K562 (cell line): ENCODE measurements around the gene FRMD4A. TPM values are rescaled to one million over a fixed set of nuclear protein-coding genes. Genes with fewer than 3 reads are reported as not detected.

Experiments used
- ATAC-seq: fragments of 200-7000 bp; cut with Tn5 transposase; 3 replicates; pipeline ENCODE4 v1.9.1; 2020; ENCODE audit warnings: moderate library complexity
- BruUV-seq: library from RNA; stranded (reverse); fragments of 400-500 nt; replicated peaks from 2 replicates; lab custom pipeline; 2021; lab: Mats Ljungman, UMichigan
- CTCF ChIA-PET: fragments of 300-600 bp; formaldehyde crosslinking; extraction: SDS; loops from one replicate; lab custom pipeline; 2021; ENCODE audit warnings: low intra/inter-chr PET ratio; lab: Yijun Ruan, JAX
- POLR2A ChIA-PET: fragments of 300-600, 350-650 bp; sonication (Branson Sonifier 250); formaldehyde crosslinking; extraction: SDS; loops from one replicate; lab custom pipeline; 2021; ENCODE audit warnings: antibody characterized with exemption, inconsistent platforms; lab: Yijun Ruan, JAX
- DNase-seq, 4 experiments: peaks; one replicate each; pipeline versions ENCODE4 v3.0.0 to v3.0.0-alpha.2; 2011 to 2018; ENCODE audit warnings: low spot score in 3 of 4, mixed read lengths in 3 of 4; ENCODE audit errors: extremely low read depth in 1 of 4
- FAIRE-seq: peaks from 2 replicates; lab custom pipeline; 2011; peaks lifted over from hg19 to GRCh38; lab: Jason Lieb, UNC
- H2AFZ ChIP-seq: 2 replicates; pipeline ENCODE4 v1.6.0; 2011; ENCODE audit warnings: low read depth, low read length, control low read depth, inconsistent platforms
- H3K27ac ChIP-seq: fragments of 200-600 bp; 3 replicates; pipeline ENCODE4 v1.8.0; 2011; ENCODE audit warnings: low read depth, mild to moderate bottlenecking, control low read depth, inconsistent platforms, low read length, moderate library complexity, mixed read lengths; ENCODE audit errors: extremely low read depth
- H3K27me3 ChIP-seq, 2 experiments: fragments of 300-600 bp in 1 of 2; 2 replicates in 1 of 2; 3 replicates in 1 of 2; pipeline versions ENCODE4 v1.6.0 to v1.8.0; 2011; ENCODE audit warnings: inconsistent platforms in 2 of 2, low read length in 2 of 2, mild to moderate bottlenecking in 1 of 2, mixed read lengths in 1 of 2, moderate library complexity in 1 of 2; ENCODE audit not compliant: control insufficient read depth in 2 of 2, insufficient read depth in 2 of 2
- H3K36me3 ChIP-seq: fragments of 300-600 bp; 3 replicates; pipeline ENCODE4 v1.8.0; 2011; ENCODE audit warnings: mild to moderate bottlenecking, low read length, inconsistent platforms; ENCODE audit not compliant: control insufficient read depth, insufficient read depth
- H3K4me1 ChIP-seq, 2 experiments: fragments of 200-600 bp in 1 of 2; replicated peaks in 1 of 2; 2 replicates in 1 of 2; 3 replicates in 1 of 2; pipeline versions ENCODE4 v1.5.1 to v1.8.0; 2011; ENCODE audit warnings: inconsistent platforms in 2 of 2, low read length in 2 of 2, mild to moderate bottlenecking in 1 of 2, mixed read lengths in 1 of 2, moderate library complexity in 1 of 2; ENCODE audit not compliant: control insufficient read depth in 2 of 2, insufficient read depth in 2 of 2
- H3K4me2 ChIP-seq: 2 replicates; pipeline ENCODE4 v1.6.1; 2011; ENCODE audit warnings: low read length, control low read depth, inconsistent platforms, mixed read lengths; ENCODE audit not compliant: insufficient read depth
- H3K4me3 ChIP-seq: fragments of 200-600 bp; sonication (generic), shearing (Covaris generic); 2 replicates; pipeline ENCODE4 v1.5.1; 2016; ENCODE audit warnings: control low read depth, inconsistent platforms
- H3K79me2 ChIP-seq: fragments of 200-600 bp; 3 replicates; pipeline ENCODE4 v1.8.0; 2011; ENCODE audit warnings: low read length, inconsistent platforms; ENCODE audit not compliant: control insufficient read depth, insufficient read depth
- H3K9ac ChIP-seq, 2 experiments: 2 replicates each; pipeline versions ENCODE4 v1.6.0 to v1.6.1; 2011; ENCODE audit warnings: low read depth in 2 of 2, low read length in 2 of 2, control low read depth in 1 of 2, inconsistent platforms in 1 of 2, mild to moderate bottlenecking in 1 of 2, mixed read lengths in 1 of 2; ENCODE audit not compliant: insufficient read depth in 1 of 2
- H3K9me1 ChIP-seq: one replicate; pipeline ENCODE4 v1.6.0; 2011; ENCODE audit warnings: inconsistent platforms, mild to moderate bottlenecking, low read length, moderate library complexity; ENCODE audit not compliant: control insufficient read depth, insufficient read depth
- H3K9me3 ChIP-seq: replicated peaks from 2 replicates; pipeline ENCODE4 v1.5.1; 2011; ENCODE audit warnings: low read depth, low read length, inconsistent platforms; ENCODE audit not compliant: control insufficient read depth, insufficient read depth
- H4K20me1 ChIP-seq: replicated peaks from 2 replicates; pipeline ENCODE4 v1.6.1; 2011; ENCODE audit warnings: low read length, inconsistent platforms, mixed read lengths; ENCODE audit not compliant: control insufficient read depth, insufficient read depth
- FOXJ3 ChIP-seq: sonication (generic); formaldehyde crosslinking; IDR thresholded peaks from 2 replicates; pipeline ENCODE4 v1.4.0; 2020; ENCODE audit warnings: mild to moderate bottlenecking, missing genetic modification reagents
- POLR2G ChIP-seq: fragments of 200-400 bp; formaldehyde crosslinking; IDR thresholded peaks from 2 replicates; pipeline ENCODE4 v1.6.1; 2017; ENCODE audit warnings: low read depth, mild to moderate bottlenecking, antibody characterized with exemption, low read length, moderate library complexity
- ZNF512 ChIP-seq: IDR thresholded peaks from 2 replicates; pipeline ENCODE4 v1.6.1; 2016; ENCODE audit warnings: missing genetic modification characterization, missing compliant biosample characterization
- ZNF780A ChIP-seq: fragments of 250-450 bp; sonication (Bioruptor Pico); IDR thresholded peaks from 2 replicates; pipeline ENCODE4 v1.5.0; 2021; ENCODE audit warnings: mild to moderate bottlenecking
- WGBS: fragments of 100-300 bp; shearing (Covaris generic); methylation state at CpG from one replicate; pipeline ENCODE4 v1.1.6; 2016; ENCODE audit warnings: low coverage, mixed read lengths; ENCODE audit not compliant: insufficient coverage; ENCODE audit errors: missing lambda C conversion rate; 5-methylcytosine and 5-hydroxymethylcytosine counted together
- in situ Hi-C: fragments of 300-500 bp; cut with MboI; formaldehyde crosslinking; loops from 4 replicates; pipeline ENCODE4 v1.15.0; 2018; ENCODE audit warnings: inconsistent platforms, mixed read lengths
- intact Hi-C: fragments of 100-400 bp; cut with micrococcal nuclease; formaldehyde crosslinking; loops from 2 replicates; pipeline ENCODE4 v1.14.2; 2022
- polyA plus RNA-seq, 8 experiments: library from polyadenylated mRNA; depleted of rRNA in 4 of 8; stranded (reverse) in 5 of 8; unstranded in 3 of 8; fragments of >200 nt; fragmentation: Nextera tagmentation in 2 of 8; fragmentation: Illumina TruSeq in 1 of 8; extraction: Ambion mirVana in 2 of 8; extraction: Trizol in 1 of 8; gene quantifications; 2 replicates each; pipeline versions ENCODE4 v1.2.1 to v1.2.3, GENCODE V29; 2011 to 2014; ENCODE audit warnings: inconsistent platforms in 1 of 8, missing spikeins in 1 of 8
- total RNA-seq, 7 experiments: library from RNA; depleted of rRNA in 6 of 7; stranded (reverse); fragments of >200 nt in 6 of 7; fragmentation: Illumina TruSeq in 2 of 7; extraction: Trizol in 2 of 7; gene quantifications; 2 replicates each; pipeline versions ENCODE4 v1.2.1 to v1.2.3, GENCODE V29; 2011 to 2021; ENCODE audit warnings: low replicate concordance in 1 of 7
- TF ChIP-seq, protein P1 (sequence below): fragments of 450-650 bp; IDR thresholded peaks from 2 replicates; pipeline ENCODE4 v1.6.1; 2017; ENCODE audit warnings: mild to moderate bottlenecking, moderate library complexity

The FRMD4A gene
- total and polyA plus RNA-seq, 9 of the 15 experiments (the other 6 are each of a cell fraction or from before 2014, with no cell fraction given): 0.80 to 5.2 (median 3.0) TPM

- POLR2A ChIA-PET: no interaction called here
- TF ChIP-seq FOXJ3 (CRISPR knock-in tag) (no peak), POLR2G (no peak), ZNF512 (tag) (no peak), ZNF780A (CRISPR knock-in tag) (no peak)
- TF ChIP-seq, protein P1, sequence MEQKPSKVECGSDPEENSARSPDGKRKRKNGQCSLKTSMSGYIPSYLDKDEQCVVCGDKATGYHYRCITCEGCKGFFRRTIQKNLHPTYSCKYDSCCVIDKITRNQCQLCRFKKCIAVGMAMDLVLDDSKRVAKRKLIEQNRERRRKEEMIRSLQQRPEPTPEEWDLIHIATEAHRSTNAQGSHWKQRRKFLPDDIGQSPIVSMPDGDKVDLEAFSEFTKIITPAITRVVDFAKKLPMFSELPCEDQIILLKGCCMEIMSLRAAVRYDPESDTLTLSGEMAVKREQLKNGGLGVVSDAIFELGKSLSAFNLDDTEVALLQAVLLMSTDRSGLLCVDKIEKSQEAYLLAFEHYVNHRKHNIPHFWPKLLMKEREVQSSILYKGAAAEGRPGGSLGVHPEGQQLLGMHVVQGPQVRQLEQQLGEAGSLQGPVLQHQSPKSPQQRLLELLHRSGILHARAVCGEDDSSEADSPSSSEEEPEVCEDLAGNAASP: no peak
- H3K4me2 ChIP-seq: no peak overlapping the region
- no TSS peak for BruUV-seq
- H3K27me3 ChIP-seq: peaks cover 0 to 12% of the 10 kb centered on the region in 2 experiments; a peak in 3 of 5 replicates
- no peak overlapping the region for H3K4me3 ChIP-seq
- H2AFZ ChIP-seq: no peak overlapping the region
- in situ Hi-C loops (no loop called here), intact Hi-C loops (no loop called here)
- no peaks in the 10 kb centered on the region for H3K79me2 ChIP-seq
- WGBS: 3% methylated on average over 7 of the region's 9 CpGs
- H3K9ac ChIP-seq: no peak overlapping the region
- no peak for DNase-seq
- no peak for ATAC-seq
- H3K36me3 ChIP-seq: no peaks in the 10 kb centered on the region
- H3K9me3 ChIP-seq: no peaks in the 10 kb centered on the region
- no peaks in the 10 kb centered on the region for H3K4me1 ChIP-seq
- H3K27ac ChIP-seq: no peak overlapping the region
- H4K20me1 ChIP-seq: no peaks in the 10 kb centered on the region
- no peaks in the 10 kb centered on the region for H3K9me1 ChIP-seq
- CTCF ChIA-PET: no interaction called here
- FAIRE-seq: no peak
These were observed 28.3 kb upstream of the FRMD4A start for GRCh38 chr10:14358886-14359573.
